Activated CD8-positive, alpha-beta memory T cell treated with anti-CD3 and anti-CD28 coated beads for 4 hours (primary cell): ENCODE results near the gene PRSS21.

Source experiments
- DNase-seq, 2 donors: peaks; one replicate each; pipeline ENCODE4 v3.0.0-alpha.2; 2020; ENCODE audit warnings: low read depth in 2 of 2

PRSS21 gene

DNA sequence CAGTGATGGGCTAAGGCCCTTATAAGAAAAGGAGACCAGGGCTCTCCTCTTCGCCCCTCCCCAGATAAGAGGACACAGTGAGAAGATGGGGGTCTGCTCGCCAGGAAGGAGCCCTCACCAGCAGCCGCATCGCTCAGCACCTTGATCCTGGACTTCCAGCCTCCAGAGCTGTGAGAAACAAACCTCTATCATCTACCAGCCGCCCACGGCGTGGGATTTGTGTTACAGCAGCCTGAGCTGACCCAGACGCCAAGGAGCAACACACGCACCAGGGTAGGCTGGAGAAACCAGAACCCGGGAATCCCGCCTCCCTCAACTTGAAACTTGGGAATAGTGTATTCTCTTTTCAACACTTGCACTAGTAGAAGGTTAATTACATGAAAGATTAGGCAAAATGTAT lies 8.9 kb downstream of the PRSS21 start:
- no peak for DNase-seq

DNA sequence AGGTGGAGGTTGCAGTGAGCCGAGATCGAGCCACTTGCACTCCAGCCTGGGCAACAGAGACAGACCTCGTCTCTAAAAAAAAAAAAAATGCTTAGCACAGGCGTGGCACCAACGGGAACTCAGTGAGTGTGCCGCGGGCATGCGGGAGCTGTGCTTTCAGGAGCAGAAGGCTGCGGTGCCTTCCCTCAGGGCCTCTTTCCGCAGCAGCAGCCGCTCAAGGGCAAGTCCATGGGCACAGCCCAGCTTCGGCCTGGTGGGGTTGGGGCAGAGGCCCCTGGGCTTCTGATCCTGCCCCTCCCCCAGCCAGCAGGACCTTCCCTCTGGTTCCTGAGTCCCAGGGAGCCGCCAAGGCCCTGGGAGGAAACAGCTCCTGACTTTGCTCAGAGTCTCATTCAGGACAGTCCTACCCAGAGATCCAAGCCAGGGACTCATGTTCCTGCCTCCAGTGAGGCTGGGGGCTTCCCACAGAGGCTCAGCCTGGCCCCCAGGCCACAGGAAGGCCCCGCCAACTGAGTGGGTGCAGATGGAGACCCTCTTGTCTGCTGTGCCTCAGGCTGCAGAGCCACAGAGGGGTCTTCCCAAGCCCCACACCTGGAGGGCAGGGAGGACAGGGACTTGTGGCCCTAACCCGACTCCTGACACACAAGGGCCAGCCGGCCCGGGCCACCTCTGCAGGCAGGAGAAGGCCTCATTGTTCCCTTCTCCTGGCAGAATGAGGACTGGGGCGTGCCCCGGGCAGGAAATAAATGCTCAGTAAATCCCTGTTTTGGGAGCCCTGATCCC lies 9.7 kb downstream of the PRSS21 start:
- DNase-seq = no peak

DNA sequence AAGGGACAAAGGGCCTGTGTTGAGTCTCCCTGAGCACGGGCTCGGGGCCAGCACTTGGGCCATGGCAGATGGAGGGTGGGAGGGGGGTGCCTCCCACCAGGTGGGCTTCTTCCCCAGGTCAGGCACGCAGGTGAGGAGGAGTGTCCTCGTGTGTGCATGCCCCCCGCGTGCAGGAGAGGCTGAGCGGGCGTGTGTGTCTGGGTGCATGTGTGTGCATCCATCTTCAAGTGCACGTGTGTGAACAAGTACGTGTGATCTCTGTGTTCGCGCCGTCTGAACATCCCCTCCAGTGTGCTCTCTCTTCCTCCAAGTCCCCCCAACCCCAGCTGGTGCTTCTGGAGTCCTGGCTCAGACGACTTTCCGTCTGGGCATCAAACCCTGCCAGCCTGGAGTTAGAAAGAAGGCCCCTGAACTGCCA lies 10.3 kb downstream of the PRSS21 start:
- no peak for DNase-seq

DNA sequence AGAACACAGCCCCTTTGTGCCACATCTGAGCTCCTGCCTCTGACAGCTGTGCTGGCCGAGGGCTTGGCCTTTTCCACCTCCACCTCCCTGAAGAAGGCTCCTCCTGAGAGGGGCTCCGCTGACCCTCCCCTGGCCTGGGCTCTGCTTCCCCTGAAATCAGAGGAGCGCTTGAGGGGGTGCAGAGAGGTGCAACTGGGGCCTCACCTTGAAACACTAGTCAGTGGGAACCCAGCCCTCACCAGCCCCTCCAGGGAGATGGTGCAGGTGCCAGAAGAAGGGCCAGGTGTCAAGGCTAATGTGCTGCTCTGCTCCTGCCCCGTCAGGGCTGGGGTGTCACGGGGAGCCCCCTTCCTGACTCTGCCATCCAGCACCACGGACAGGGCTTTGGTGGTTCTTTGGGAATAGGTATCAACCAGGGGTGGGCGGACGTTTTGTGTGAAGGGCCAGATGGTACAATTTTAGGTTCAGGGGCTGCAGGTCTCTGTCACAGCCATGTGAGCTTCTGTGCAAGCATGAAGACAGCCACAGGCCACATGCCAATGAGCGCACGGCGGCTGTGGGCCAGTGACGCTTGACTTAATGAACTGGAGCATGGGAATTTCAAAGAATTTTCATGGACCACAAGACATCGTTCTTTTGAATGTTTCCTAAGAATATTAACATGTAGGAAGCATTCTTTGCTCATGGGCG lies 10.9 kb downstream of the PRSS21 start:
- no peak for DNase-seq

DNA sequence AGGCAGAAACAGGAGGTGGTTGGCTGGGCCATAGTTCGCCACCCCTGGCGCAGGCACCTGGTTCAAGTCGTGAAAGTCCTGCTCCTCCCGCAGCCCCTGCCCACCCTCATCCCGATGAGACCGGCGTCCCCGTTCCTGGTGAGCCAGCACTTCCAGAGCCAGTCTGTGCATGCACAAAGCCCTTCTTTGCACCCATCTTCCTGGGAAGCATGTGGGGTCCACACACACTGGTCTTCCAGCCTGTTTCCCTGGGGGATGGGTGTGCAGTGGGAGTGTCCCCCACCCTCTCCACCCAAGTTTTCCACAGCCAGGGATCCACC lies 11.4 kb downstream of the PRSS21 start:
- DNase-seq = no peak

DNA sequence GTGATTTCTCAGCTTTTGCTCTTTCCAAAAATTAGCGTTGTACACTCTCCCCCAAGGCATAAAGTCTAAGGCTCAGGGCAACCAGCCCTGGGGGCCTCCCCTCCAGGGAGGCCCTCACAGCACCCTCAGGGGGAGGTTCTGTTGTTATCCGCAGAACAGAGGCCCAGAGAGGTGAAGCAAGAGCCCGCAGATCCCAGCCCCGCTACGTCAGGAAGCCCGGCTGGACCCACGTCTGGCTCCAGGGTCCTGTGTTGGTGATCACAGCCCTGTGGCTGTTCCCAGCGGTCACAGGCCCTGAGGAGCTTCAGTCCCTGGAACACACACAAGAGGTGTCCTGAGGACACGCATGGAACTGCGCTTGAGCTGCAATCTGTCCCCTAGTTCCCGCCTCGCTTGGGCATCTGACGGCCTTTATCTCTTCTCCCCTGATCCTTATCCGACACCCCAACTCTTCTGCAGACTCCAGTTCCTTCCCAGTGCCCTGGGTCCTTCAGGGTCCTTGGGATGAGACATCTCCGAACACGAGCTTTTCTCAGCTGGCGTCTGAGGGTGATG lies 11.9 kb downstream of the PRSS21 start:
- no peak for DNase-seq

DNA sequence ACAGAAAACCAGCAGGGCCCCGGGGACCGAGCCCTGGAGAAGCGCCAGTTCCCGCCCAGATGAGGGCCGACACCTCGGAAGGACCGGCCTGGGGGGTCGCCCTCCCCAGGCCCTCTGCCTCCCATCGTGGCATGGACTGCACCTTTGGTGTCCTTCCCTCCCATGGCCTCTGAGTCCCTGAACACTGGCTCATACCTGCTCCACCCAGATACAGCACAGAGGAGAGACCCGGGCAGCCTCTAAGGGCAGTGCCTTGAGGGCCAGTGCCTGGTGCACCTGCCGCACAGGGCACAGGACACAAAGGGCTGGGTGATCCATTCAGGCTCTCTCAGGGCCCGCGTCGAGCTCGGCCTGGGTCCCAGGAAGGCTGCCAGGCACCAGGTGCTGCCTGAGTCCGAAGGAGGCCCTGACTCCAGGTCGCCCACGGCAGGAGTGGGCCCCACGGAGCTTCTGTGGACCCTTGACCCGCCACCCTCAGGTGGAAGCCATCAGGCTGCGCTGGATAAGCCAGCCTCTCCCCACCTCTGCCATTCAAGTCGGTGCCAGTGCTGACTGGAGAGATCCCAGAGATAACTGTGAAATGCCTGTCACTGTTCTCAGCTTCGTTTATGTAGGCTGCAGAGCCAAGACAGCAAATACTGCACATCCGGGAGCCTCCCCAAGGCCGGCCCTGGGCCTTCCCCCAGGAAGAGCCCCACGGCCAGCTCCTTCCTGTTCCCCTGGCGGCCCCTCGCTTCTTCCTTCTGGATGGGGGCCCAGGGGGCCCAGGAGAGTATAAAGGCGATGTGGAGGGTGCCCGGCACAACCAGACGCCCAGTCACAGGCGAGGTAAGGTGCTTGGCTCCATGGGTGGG lies 12.7 kb downstream of the PRSS21 start, which contains the start of gene ZG16B:
Gene ZG16B, plus strand, starts transcription at position 803 of the 854 bp plus-strand sequence. CDS start 139 bp downstream, outside the sequence.
- no peak for DNase-seq

DNA sequence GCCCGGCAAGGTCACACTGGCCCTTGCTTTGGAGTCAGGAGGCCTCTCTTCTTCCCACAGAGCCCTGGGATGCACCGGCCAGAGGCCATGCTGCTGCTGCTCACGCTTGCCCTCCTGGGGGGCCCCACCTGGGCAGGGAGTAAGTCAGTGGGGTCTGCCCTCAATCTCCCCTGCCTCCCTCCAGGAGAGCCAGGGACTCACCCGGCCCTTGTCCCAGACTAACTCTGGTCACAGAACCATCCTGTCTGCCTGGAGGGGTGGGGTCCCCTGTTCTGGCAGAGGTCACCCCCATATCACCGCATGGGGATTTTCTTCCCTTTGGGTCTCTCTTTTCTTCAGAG lies 13.3 kb downstream of the PRSS21 start:
- no peak for DNase-seq

DNA sequence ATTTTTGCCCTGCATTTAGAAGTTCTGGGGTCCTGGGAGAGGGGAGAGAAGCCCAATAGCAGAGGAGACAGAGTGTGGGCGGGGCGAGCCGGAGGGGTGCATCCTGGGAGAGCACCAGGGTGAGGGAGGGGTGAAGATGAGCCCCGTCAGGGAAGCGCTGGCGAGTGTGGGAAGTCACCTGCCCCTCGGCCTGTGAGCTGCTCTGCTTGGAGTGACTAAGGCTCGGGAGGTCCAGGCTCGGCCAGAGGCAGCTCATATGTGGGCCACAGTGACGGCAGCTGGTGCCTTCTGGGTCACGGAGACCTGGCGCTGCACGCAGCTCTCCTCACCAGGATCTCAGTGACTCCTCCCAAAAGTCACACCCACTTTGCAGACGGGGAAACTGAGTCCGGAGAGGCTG lies 14.2 kb downstream of the PRSS21 start:
- no peak for DNase-seq

DNA sequence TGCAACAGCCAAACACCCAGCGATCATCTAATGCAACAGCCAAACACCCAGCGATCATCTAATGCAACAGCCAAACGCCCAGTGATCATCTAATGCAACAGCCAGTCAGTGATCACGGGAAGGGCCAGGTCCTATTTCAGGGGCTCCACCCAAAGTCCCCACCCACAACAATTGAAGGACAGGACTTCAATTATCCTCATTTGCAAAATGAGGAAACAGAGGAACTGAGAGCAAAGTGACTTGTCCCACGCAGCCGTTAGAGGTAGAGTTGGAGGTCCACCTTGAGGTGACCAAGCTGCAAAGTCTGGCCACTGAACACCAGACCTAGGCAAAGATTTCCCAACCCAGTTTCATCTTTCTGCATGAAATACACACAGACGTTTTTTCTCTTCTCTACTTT lies 16.7 kb downstream of the PRSS21 start:
- no peak for DNase-seq

DNA sequence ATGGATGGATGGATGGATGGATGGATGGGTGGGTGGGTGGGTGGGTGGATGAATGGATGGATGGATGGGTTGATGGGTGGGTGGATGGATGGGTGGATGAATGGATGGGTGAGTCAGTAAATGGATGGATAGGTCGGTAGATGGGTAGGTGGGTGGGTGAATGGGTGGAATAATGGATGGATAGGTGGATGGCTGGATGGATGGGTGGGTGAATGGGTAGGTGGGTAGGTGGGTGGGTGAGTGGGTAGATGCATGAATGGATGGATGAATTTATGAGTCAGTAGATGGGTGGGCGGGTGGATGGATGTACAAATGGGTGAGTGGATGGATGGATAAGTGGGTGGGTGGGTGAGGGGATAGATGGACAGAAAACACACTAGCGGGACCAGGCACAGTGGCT lies 17.9 kb downstream of the PRSS21 start:
- no peak for DNase-seq

DNA sequence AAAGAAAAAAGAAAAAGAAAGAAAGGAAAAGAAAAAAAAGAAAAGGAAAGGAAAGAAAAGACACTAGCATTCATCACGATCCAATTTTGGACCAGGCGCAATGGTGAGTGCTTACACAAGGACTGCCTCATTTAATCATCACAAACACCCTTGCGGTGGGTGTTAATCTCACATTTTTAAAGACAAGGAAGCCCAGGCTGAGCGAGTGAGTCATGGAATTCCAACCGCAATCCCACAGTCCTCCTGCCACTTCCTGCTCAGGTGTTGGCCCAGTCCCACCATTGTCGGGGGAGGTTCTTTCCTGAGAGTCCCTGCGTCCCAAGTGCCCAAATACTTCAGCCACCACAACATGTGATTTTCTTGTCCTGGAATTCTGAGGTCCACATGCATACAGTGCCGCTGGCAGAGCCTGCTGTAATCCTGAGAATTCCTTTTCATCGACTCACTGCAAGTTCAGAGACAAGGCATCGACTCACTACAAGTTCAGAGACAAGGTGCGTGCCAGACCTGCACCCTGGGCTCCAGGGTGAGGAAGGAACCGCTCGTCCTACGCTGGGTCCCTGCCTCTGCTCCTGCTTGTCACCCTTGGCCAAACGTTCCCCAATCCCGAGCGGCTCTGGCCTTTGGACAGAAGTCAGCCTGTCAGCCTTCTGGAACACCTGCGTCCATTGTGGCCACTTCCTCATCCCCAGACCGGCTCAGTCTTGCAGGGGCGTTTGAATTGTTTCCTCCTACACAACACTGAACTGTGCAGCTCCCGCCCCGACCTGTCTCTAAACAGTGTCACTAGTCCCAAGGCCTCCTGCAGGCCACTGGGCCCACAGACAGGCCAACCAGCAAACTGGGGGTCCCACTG lies 18.8 kb downstream of the PRSS21 start:
- no peak for DNase-seq

DNA sequence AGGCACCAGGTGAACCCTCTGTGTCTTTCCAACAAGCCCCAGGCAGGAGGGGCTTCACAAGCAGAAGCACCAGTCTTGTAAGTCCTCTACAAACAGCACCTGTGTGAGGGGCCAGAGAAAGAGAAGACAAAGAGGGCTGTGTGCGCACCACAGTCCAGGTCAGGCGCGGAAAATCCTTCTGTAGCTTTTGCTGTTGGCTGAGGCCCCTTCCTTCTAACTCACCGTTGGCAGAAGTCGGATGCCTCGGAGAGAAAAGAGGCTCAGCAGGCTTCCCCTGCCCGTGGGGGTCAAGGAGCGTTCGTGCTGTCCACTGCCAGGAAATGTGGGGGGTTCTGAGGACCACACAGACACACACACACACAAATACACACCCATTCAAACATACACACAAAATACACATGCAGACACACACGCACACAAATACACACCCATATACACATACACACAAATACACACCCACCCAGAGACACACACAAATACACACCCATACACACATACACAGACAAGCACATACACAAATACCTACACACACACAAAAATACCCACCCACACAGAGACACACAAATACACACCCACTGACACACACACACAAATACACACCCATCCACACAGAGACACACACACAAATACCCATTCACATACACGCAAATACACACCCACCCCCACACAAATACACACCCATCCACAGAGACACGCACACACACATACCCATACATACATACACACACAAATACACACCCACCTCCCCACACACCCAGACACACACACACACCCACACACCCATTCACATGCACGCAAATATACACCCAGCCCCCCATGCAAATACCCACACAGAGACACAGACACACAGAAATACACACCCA lies 19.8 kb downstream of the PRSS21 start:
- no peak for DNase-seq

DNA sequence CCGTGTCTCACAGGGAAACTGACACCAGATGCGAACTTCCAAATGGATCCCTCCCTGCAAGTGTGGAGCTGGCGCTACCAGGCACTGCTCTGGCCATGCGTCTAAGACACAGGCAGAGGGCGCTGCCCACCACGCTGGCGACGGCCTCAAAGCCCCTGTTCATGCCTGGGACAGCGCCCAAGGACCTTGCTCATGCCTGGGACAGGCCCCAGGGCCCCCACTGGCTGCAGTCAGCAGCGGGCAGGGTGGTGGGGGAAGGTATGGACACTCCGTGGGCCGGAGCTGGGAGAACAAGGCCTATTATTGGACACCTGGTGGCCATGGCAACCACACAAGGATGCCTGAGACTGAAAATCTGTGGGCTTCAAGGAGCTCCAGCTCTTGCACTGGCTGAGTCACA lies 21.9 kb downstream of the PRSS21 start:
- DNase-seq = peak in 1 of 2 donors; percentile 24

DNA sequence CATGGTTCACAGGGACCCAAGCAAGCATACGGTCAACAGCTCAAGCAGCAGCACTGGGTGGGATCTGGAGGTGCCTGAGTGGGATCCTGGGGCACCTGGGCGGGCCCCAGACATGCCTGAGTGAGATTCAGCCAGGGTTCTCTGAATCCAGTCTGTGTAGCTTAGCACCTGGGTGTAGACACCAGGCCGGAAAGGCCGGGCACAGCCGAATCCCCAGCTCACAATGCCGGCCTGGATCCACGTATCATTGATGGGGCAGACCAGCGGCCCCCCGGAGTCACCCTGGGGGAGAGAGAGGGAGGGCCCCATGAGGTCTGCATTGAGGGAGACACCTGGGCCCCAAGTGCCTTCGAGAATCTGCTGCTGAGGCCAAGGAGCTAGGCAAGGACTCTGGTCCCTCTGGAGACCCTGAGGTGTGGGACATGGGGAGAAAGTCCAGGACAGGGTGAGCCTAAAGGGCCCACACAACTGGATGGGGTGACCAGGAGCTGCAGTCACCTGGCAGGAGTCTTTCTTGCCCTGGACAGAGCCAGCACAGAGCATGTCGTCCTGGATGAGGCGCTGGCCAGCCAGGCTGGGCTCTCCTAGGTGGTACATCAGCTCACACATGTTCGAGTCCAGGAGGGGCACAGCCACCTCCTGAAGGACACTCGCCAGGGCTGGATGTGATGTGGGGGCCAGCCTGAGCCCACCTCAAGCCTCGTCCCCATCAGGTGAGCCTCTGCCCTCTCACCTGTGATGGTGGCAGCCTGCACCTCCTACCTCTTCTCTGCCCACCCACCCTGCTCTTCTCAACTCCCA lies 22.8 kb downstream of the PRSS21 start:
- no peak for DNase-seq

DNA sequence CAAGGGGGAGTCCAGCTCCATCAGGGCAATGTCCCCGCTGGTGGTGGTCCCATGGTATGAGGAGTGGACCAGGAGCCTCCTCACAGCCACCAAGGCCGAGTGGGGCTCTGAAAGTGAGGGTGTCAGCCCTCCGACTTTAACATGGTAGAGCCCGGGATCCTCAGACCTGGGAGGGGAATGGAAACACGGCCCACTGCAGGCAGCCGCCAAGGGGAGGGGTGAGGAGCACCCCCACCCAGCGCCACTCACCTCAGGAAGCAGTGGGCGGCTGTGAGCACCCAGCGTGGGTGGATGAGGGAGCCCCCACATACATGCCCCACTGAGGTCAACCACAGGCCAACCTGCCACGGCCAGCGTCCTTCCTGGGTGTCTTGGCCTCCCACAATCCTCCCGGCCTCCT lies 23.9 kb downstream of the PRSS21 start:
- no peak for DNase-seq

DNA sequence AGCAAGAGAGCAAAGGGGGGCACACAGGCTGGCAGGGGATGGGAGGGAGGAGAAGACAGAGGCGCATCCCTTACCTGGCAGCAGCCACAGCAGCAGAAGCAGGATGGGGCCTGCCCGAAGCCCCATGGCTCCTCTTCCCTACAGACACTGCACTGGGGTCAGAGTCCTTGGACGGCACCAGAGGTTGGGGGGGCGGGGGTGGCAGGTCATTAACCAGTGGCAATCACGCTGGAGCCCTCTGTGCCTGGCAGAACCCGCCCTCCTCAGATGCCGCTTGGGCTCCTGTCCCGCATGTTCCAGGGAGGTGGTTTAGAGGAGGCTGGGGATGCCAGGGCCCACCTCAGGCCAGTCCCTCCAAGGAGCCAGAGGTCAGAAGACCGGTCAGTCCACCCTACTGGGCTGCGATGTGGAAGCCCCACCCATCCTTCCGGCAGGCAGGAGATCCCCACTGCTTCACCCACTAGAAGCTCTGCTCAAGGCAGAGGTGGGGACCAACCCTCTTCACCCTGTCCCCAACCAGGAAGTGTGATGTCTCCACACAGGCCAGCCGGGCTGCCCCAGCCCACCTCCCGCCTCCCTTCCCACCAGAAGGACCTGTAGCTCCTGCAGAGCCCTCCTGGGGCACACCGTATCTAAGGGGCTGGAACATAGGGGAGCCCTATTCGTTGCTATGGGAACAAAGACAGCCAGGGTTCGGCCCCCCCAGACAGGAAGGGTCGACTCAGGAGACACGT lies 24.7 kb downstream of the PRSS21 start:
- DNase-seq = no peak

DNA sequence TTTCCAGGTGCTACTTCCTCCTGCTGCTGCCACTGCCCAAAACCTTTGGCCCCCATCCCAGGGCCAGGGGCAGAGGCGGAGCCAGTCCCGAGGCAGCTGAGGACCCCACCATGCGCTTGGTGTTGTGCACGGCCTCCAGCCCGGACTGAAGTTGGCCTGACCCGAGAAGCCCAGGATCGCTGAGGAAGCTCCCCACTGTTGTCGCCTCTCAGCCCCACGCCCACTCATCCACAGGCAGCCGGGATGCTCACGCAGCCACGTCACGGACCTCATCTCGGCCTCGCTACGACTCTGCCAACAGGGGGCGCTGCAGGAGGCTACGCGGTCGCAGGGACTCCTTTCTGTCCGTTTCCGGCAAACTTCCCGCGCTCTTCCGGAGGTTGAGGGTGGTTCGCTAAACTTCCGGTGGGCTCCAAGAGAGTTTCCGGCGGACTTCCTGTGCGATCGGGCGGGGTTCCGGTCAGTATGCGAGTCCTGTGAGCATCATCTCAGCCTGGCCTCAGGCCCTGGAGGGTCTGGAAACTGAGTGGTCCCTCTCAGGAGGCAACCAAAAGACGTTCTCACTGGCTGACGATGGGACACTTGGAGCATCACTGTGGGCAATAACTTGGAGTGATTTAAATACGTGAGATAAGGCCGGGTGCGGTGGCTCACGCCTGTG lies 25.4 kb downstream of the PRSS21 start:
- DNase-seq = peak; percentile 34 to 51
